Bronchus fibroblast of lung (primary cell): ENCODE measurements around the gene CDH3. TPM values are rescaled to one million over a fixed set of nuclear protein-coding genes. Genes with fewer than 3 reads are reported as not detected.

Source experiments
- total RNA-seq: library from RNA; depleted of rRNA; stranded (reverse); fragments of >200 nt; gene quantifications from 2 replicates; pipeline ENCODE4 v1.2.3, GENCODE V29; 2015

The CDH3 gene
- total RNA-seq = under 0.01 and 0.17 TPM in 2 replicates

DNA sequence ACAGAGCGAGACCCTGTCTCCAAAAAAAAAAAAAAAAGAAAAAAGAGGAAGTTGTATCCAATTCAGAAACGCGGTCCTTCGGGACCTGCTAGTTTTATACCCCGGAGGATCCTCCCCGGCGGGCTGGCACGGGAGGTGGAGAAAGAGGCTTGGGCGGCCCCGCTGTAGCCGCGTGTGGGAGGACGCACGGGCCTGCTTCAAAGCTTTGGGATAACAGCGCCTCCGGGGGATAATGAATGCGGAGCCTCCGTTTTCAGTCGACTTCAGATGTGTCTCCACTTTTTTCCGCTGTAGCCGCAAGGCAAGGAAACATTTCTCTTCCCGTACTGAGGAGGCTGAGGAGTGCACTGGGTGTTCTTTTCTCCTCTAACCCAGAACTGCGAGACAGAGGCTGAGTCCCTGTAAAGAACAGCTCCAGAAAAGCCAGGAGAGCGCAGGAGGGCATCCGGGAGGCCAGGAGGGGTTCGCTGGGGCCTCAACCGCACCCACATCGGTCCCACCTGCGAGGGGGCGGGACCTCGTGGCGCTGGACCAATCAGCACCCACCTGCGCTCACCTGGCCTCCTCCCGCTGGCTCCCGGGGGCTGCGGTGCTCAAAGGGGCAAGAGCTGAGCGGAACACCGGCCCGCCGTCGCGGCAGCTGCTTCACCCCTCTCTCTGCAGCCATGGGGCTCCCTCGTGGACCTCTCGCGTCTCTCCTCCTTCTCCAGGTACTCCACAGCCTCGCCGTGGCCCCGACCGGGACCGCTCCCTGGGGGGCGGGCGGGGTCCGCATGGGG is at the start of gene CDH3:
Gene CDH3 (plus strand): TSS at position 596 of the 779 bp plus-strand sequence. CDS start 70 bp downstream, at position 666.

DNA sequence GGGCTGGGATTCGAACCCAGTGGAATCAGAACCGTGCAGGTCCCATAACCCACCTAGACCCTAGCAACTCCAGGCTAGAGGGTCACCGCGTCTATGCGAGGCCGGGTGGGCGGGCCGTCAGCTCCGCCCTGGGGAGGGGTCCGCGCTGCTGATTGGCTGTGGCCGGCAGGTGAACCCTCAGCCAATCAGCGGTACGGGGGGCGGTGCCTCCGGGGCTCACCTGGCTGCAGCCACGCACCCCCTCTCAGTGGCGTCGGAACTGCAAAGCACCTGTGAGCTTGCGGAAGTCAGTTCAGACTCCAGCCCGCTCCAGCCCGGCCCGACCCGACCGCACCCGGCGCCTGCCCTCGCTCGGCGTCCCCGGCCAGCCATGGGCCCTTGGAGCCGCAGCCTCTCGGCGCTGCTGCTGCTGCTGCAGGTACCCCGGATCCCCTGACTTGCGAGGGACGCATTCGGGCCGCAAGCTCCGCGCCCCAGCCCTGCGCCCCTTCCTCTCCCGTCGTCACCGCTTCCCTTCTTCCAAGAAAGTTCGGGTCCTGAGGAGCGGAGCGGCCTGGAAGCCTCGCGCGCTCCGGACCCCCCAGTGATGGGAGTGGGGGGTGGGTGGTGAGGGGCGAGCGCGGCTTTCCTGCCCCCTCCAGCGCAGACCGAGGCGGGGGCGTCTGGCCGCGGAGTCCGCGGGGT is 92.1 kb downstream of the CDH3 start, which contains the start of gene CDH1:
Gene CDH1 (plus strand): TSS at position 247 of the 684 bp plus-strand sequence. CDS start 124 bp downstream, at position 371.

Other genes with a start within 250 kb of the CDH3 start
- under 0.01 TPM in 1 of 2 replicates, not detected in the other for gene SMPD3, start 196.8 kb upstream of the CDH3 start, total RNA-seq
- 22.4 and 35.0 TPM in 2 replicates for gene ZFP90, start 106.0 kb upstream of the CDH3 start, total RNA-seq
- gene CDH1, start 92.0 kb downstream of the CDH3 start, total RNA-seq = 0.15 and 0.34 TPM in 2 replicates
- 9.4 and 10.6 TPM in 2 replicates for gene TANGO6, start 198.2 kb downstream of the CDH3 start, total RNA-seq